GM12878 (cell line): ENCODE data around the gene RCOR1. TPM values are rescaled to one million over a fixed set of nuclear protein-coding genes. Genes with fewer than 3 reads are reported as not detected.

Source experiments
- ATAC-seq: fragments of 200-7000 bp; cut with Tn5 transposase; 3 replicates; pipeline ENCODE4 v1.9.1; 2020; ENCODE audit warnings: mild to moderate bottlenecking, moderate library complexity
- BruUV-seq: library from RNA; stranded (reverse); fragments of 400-500 nt; replicated peaks from 2 replicates; lab custom pipeline; 2021; lab: Mats Ljungman, UMichigan
- CTCF ChIA-PET: fragments of 300-600 bp; sonication (Branson Sonifier 250); formaldehyde crosslinking; extraction: SDS; loops from one replicate; lab custom pipeline; 2021; ENCODE audit warnings: inconsistent platforms; lab: Yijun Ruan, JAX
- POLR2A ChIA-PET: fragments of 350-600 bp; formaldehyde crosslinking; extraction: SDS; loops from one replicate; lab custom pipeline; 2021; ENCODE audit warnings: inconsistent platforms; lab: Charles Lee
- RAD21 ChIA-PET: fragments of 300-600 bp; sonication (Branson Sonifier 250); formaldehyde crosslinking; loops from one replicate; lab custom pipeline; 2023; ENCODE audit warnings: antibody characterized with exemption; ENCODE audit not compliant: unreplicated experiment; lab: Charles Lee
- SMC1A ChIA-PET: fragments of 300-600 bp; sonication (Branson Sonifier 250); formaldehyde crosslinking; loops from one replicate; lab custom pipeline; 2023; ENCODE audit not compliant: unreplicated experiment, uncharacterized antibody; lab: Charles Lee
- DNase-seq: peaks from one replicate; pipeline ENCODE4 v3.0.0-alpha.2; 2011; ENCODE audit warnings: low read depth, low spot score
- FAIRE-seq: peaks from 3 replicates; lab custom pipeline; 2011; peaks lifted over from hg19 to GRCh38; lab: Jason Lieb, UNC
- H2AFZ ChIP-seq: 2 replicates; pipeline ENCODE4 v1.6.0; 2011; ENCODE audit warnings: low read depth, low read length, control low read depth; ENCODE audit not compliant: control insufficient read depth
- H3K27ac ChIP-seq: 2 replicates; pipeline ENCODE4 v1.5.1; 2011; ENCODE audit warnings: control low read depth; ENCODE audit not compliant: control insufficient read depth, insufficient read depth
- H3K27me3 ChIP-seq, 2 experiments: replicated peaks in 1 of 2; 2 replicates each; pipeline versions ENCODE4 v1.6.0 to v1.6.1; 2011; ENCODE audit warnings: low read length in 1 of 2; ENCODE audit not compliant: control insufficient read depth in 2 of 2, insufficient read depth in 2 of 2
- H3K36me3 ChIP-seq, 2 experiments: 2 replicates each; pipeline ENCODE4 v1.5.1; 2011; ENCODE audit warnings: low read length in 1 of 2; ENCODE audit not compliant: control insufficient read depth in 2 of 2, insufficient read depth in 2 of 2
- H3K4me1 ChIP-seq: 2 replicates; pipeline ENCODE4 v1.6.1; 2011; ENCODE audit warnings: mild to moderate bottlenecking, low read length, moderate library complexity, mixed read lengths; ENCODE audit not compliant: control insufficient read depth, insufficient read depth
- H3K4me2 ChIP-seq: 2 replicates; pipeline ENCODE4 v1.6.0; 2011; ENCODE audit warnings: control low read depth; ENCODE audit not compliant: control insufficient read depth, insufficient read depth
- H3K4me3 ChIP-seq: fragments of 200-600 bp; sonication (generic); 2 replicates; pipeline ENCODE4 v1.5.1; 2016
- H3K79me2 ChIP-seq: 2 replicates; pipeline ENCODE4 v1.6.0; 2011; ENCODE audit warnings: low read length; ENCODE audit not compliant: control insufficient read depth, insufficient read depth
- H3K9ac ChIP-seq: 2 replicates; pipeline ENCODE4 v1.8.0; 2011; ENCODE audit warnings: low read length, control low read depth, mixed read lengths; ENCODE audit not compliant: control insufficient read depth, insufficient read depth
- H3K9me3 ChIP-seq: replicated peaks from 3 replicates; pipeline ENCODE4 v1.5.1; 2011; ENCODE audit warnings: mild to moderate bottlenecking, low read length; ENCODE audit not compliant: control insufficient read depth, insufficient read depth
- H4K20me1 ChIP-seq: 2 replicates; pipeline ENCODE4 v1.6.0; 2011; ENCODE audit not compliant: control insufficient read depth, insufficient read depth
- EP300 ChIP-seq, 2 experiments: fragments of 150-350 bp in 1 of 2; IDR thresholded peaks; 2 replicates each; pipeline ENCODE4 v1.6.1; 2011 to 2012; ENCODE audit warnings: low read depth in 2 of 2, low read length in 2 of 2, borderline replicate concordance in 1 of 2, improper control_type of control experiment in 1 of 2, inconsistent platforms in 1 of 2; ENCODE audit not compliant: control insufficient read depth in 1 of 2
- GABPA ChIP-seq: IDR thresholded peaks from 2 replicates; pipeline ENCODE4 v1.6.1; 2014; ENCODE audit warnings: antibody characterized with exemption, low read depth, mild to moderate bottlenecking, inconsistent platforms
- HCFC1 ChIP-seq: fragments of 150-350 bp; IDR thresholded peaks from 2 replicates; pipeline ENCODE4 v1.6.1; 2014; ENCODE audit warnings: low read length
- NBN ChIP-seq: fragments of 450-650 bp; IDR thresholded peaks from 2 replicates; pipeline ENCODE4 v1.6.1; 2016
- NRF1 ChIP-seq: conservative IDR thresholded peaks from 2 replicates; pipeline ENCODE4 v1.6.1; 2011; ENCODE audit warnings: mild to moderate bottlenecking, low read depth, low read length, improper control_type of control experiment
- RAD21 ChIP-seq: IDR thresholded peaks from 2 replicates; pipeline ENCODE4 v1.6.1; 2011; ENCODE audit warnings: mild to moderate bottlenecking, low read depth, low read length, moderate library complexity; ENCODE audit not compliant: insufficient read depth
- RELA ChIP-seq: fragments of 450-650 bp; IDR thresholded peaks from 2 replicates; pipeline ENCODE4 v1.8.0; 2014; ENCODE audit warnings: borderline replicate concordance; ENCODE audit not compliant: partially characterized antibody
- STAT3 ChIP-seq: IDR thresholded peaks from 2 replicates; pipeline ENCODE4 v1.6.1; 2011; ENCODE audit warnings: low read depth, low read length, improper control_type of control experiment
- WGBS: methylation state at CpG from one replicate; pipeline ENCODE4 v1.1.6; 2016; ENCODE audit warnings: low lambda C conversion rate; ENCODE audit not compliant: insufficient replicate concordance, insufficient coverage; ENCODE audit errors: missing lambda C conversion rate; 5-methylcytosine and 5-hydroxymethylcytosine counted together
- in situ Hi-C: fragments of 300-500 bp; cut with MboI; formaldehyde crosslinking; loops from 9 replicates; pipeline ENCODE4 v1.14.3; 2018; ENCODE audit warnings: mixed read lengths
- intact Hi-C: fragments of 100-400 bp; cut with micrococcal nuclease; formaldehyde crosslinking; loops from one replicate; pipeline ENCODE4 v1.14.2; 2022; ENCODE audit not compliant: unreplicated experiment
- polyA plus RNA-seq, 11 experiments: library from polyadenylated mRNA; depleted of rRNA in 4 of 11; unstranded in 6 of 11; stranded (reverse) in 5 of 11; fragments of >200 nt; fragmentation: Nextera tagmentation in 4 of 11; fragmentation: Illumina TruSeq in 1 of 11; extraction: Ambion mirVana in 4 of 11; extraction: Trizol in 1 of 11; gene quantifications; 1 replicate in 1 of 11; 2 replicates in 10 of 11; pipeline versions ENCODE4 v1.2.1 to v1.2.3, GENCODE V29; 2011 to 2016; ENCODE audit warnings: inconsistent platforms in 2 of 11, missing spikeins in 2 of 11, low read depth in 1 of 11
- total RNA-seq, 4 experiments: library from RNA; depleted of rRNA in 3 of 4; stranded (reverse); fragments of >200 nt in 3 of 4; fragmentation: Illumina TruSeq in 1 of 4; extraction: Trizol in 1 of 4; gene quantifications; 2 replicates each; pipeline versions ENCODE4 v1.2.1 to v1.2.3, GENCODE V29; 2013 to 2021
- TF ChIP-seq, protein P1 (sequence below): fragments of 450-650 bp; formaldehyde crosslinking; IDR thresholded peaks from 2 replicates; pipeline ENCODE4 v1.4.0; 2020; ENCODE audit warnings: mild to moderate bottlenecking, moderate library complexity
- TF ChIP-seq, protein P2 (sequence below), 3 experiments: IDR thresholded peaks in 2 of 3; conservative IDR thresholded peaks in 1 of 3; 2 replicates each; pipeline ENCODE4 v1.5.1; 2011; ENCODE audit warnings: low read depth in 3 of 3, low read length in 3 of 3, mild to moderate bottlenecking in 3 of 3, control low read depth in 2 of 3, moderate library complexity in 2 of 3, inconsistent platforms in 1 of 3, mixed read lengths in 1 of 3; ENCODE audit not compliant: control insufficient read depth in 2 of 3, insufficient read depth in 1 of 3; ENCODE audit errors: extremely low read depth in 1 of 3

Gene RCOR1
- total and polyA plus RNA-seq, 10 of the 15 experiments (the other 5 are each of a cell fraction or from before 2014, with no cell fraction given): 1.6 to 12.2 (median 4.4) TPM

DNA sequence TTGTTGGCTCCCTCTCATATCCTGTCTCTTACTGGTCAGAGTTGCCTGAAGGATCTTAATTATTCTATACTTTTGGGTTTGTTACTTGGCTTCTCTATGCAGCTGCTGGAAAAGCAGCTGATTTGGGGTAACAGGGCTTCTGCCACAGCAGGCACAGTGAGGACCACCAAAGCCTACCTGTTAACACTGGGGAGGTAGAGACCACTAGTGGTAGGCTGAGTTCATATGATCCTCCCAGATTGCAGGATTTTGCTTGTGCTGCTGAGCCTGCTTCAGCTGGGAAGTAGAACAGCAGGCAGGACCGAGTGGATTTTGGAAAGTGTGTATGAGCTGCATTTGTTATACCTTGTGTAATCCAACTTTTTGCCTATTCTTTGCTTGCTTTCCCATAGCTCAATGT, 34.1 kb downstream of the RCOR1 start:
- Histone ChIP-seq H3K9ac (no peak overlapping the region), H2AFZ (no peak overlapping the region), H3K9me3 (no peaks in the 10 kb centered on the region), H4K20me1 (no peaks in the 10 kb centered on the region; the same call in 1 of the 2 replicates), H3K4me3 (no peak overlapping the region), H3K4me1 (peaks cover 15% of the 10 kb centered on the region), H3K27ac (no peak overlapping the region), H3K4me2 (no peak overlapping the region), H3K36me3 (peaks cover 0 to 7% of the 10 kb centered on the region in 2 experiments; a peak in 2 of 4 replicates)
- in situ Hi-C loops: no loop called here
- DNase-seq: no peak
- peak; percentile 29; the same call in 1 of the 3 replicates for ATAC-seq
- no peak for FAIRE-seq
- WGBS: 86% methylated on average over 1 of the region's 1 CpG
- RAD21 ChIA-PET: interaction anchor here (1.6 kb wide), 1 partner anchor 102 kb away, joined by 4 read pairs; no protein-coding TSS in a partner anchor
- POLR2A ChIA-PET: interaction anchor here (0.9 kb wide), 1 partner anchor 16 kb away, joined by 3 read pairs; no protein-coding TSS in a partner anchor
- CTCF ChIA-PET: interaction anchor here (1.1 to 1.6 kb wide), 4 partner anchors 17 to 213 kb away, joined by 3 to 7 read pairs (median 4); no protein-coding TSS in a partner anchor
- TF ChIP-seq, protein P1, sequence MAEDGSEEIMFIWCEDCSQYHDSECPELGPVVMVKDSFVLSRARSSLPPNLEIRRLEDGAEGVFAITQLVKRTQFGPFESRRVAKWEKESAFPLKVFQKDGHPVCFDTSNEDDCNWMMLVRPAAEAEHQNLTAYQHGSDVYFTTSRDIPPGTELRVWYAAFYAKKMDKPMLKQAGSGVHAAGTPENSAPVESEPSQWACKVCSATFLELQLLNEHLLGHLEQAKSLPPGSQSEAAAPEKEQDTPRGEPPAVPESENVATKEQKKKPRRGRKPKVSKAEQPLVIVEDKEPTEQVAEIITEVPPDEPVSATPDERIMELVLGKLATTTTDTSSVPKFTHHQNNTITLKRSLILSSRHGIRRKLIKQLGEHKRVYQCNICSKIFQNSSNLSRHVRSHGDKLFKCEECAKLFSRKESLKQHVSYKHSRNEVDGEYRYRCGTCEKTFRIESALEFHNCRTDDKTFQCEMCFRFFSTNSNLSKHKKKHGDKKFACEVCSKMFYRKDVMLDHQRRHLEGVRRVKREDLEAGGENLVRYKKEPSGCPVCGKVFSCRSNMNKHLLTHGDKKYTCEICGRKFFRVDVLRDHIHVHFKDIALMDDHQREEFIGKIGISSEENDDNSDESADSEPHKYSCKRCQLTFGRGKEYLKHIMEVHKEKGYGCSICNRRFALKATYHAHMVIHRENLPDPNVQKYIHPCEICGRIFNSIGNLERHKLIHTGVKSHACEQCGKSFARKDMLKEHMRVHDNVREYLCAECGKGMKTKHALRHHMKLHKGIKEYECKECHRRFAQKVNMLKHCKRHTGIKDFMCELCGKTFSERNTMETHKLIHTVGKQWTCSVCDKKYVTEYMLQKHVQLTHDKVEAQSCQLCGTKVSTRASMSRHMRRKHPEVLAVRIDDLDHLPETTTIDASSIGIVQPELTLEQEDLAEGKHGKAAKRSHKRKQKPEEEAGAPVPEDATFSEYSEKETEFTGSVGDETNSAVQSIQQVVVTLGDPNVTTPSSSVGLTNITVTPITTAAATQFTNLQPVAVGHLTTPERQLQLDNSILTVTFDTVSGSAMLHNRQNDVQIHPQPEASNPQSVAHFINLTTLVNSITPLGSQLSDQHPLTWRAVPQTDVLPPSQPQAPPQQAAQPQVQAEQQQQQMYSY (CRISPR knock-in tag): no peak
- TF ChIP-seq GABPA: no peak
- TF ChIP-seq RELA: no peak
- no peak for TF ChIP-seq NBN
- TF ChIP-seq, protein P2, sequence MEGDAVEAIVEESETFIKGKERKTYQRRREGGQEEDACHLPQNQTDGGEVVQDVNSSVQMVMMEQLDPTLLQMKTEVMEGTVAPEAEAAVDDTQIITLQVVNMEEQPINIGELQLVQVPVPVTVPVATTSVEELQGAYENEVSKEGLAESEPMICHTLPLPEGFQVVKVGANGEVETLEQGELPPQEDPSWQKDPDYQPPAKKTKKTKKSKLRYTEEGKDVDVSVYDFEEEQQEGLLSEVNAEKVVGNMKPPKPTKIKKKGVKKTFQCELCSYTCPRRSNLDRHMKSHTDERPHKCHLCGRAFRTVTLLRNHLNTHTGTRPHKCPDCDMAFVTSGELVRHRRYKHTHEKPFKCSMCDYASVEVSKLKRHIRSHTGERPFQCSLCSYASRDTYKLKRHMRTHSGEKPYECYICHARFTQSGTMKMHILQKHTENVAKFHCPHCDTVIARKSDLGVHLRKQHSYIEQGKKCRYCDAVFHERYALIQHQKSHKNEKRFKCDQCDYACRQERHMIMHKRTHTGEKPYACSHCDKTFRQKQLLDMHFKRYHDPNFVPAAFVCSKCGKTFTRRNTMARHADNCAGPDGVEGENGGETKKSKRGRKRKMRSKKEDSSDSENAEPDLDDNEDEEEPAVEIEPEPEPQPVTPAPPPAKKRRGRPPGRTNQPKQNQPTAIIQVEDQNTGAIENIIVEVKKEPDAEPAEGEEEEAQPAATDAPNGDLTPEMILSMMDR (IDR thresholded peaks at IDR 0.05 in 2 of 3, conservative IDR thresholded peaks at IDR 0.05 in 1 of 3; ENCODE audit: control insufficient read depth in 2 of 3, extremely low read depth in 1 of 3, insufficient read depth in 1 of 3, low read depth in 3 of 3, low read length in 3 of 3): peak in 1 of 3 experiments; percentile 30; a peak in 1 of 6 replicates
- TF ChIP-seq EP300 (IDR thresholded peaks at IDR 0.05; ENCODE audit: borderline replicate concordance in 1 of 2, control insufficient read depth in 1 of 2, low read depth in 2 of 2, low read length in 2 of 2): no peak
- TF ChIP-seq STAT3: no peak
- 0 out of 2 replicates have a peak, but pooled peaks have one; percentile 14 for TF ChIP-seq RAD21
- TF ChIP-seq HCFC1: no peak
- no peak for TF ChIP-seq NRF1
- TF ChIP-seq, all 136 proteins: peak for 2
- Histone ChIP-seq H3K27me3 (no peaks in the 10 kb centered on the region), H3K79me2 (peaks cover 10% of the 10 kb centered on the region)
- intact Hi-C loops: no loop called here
- SMC1A ChIA-PET: interaction anchor here (0.6 to 1.7 kb wide), 4 partner anchors 9 to 1367 kb away, joined by 3 to 14 read pairs (median 3); no protein-coding TSS in a partner anchor
- BruUV-seq: no TSS peak
